Activated CD4-positive, alpha-beta T cell treated with anti-CD3 and anti-CD28 coated beads, Interleukin-2, Interleukin-6, amounts not matched to agents 100 ng/mL and 50 ng/mL, durations not matched to agents 16 hours and 8 hours (primary cell): ENCODE measurements around the gene OLA1.
"Not testable (repeated sequence)": the region's sequence is repeated elsewhere in the genome, so short reads cannot be mapped to it uniquely, and the experiment has no call there.

ENCODE experiments used
- DNase-seq: peaks from one replicate; pipeline ENCODE4 v3.0.0-alpha.2; 2020

OLA1 gene

DNA sequence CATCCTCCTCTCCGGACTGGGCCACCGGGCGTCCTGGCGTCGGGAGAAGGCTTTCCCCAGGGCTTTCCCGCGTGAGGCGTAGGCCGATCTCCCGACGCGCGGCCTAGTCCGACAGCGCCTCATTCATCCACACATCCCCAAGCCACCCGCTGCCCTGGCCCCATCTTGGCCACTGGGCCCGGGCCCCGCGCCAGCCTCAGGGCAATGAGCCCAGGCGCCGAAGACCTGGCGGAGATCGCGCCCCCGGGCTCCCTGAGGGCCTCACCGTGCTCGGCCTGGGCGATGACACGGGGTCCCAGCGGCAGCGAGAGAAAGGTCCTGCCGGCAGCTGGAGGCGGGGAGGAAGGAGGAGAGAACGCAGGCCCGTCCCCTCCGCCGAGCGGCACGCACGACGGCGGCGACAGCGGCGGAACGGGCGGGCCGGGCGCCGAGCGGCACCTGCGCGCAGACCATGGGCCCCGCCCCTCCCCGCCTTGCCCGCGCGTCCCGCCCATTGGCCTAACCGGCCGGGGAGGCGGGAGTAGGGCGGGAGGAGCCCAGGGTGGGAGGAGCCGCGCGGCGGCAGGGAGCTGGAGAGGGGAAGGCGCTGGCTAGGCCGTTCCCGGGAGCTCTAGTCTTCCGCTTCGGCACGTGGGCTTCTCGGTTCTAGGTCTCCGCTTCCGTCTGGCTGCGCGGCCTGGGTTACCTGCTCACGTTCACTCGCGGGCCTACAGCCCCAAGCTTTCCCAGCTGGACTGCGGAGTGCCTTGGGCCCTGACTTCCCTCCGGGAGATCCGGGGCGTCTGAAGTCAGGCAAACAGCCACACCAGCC lies at the start of gene OLA1:
Gene OLA1, minus strand, starts transcription at position 346 of the 811 bp plus-strand sequence. CDS start 1,717 bp downstream, outside the sequence.
- peak; percentile 97 for DNase-seq

- DNase-seq, result no peak
Observed at GRCh38 chr2:174292908-174293307, 44.6 kb upstream of the OLA1 start.

DNA sequence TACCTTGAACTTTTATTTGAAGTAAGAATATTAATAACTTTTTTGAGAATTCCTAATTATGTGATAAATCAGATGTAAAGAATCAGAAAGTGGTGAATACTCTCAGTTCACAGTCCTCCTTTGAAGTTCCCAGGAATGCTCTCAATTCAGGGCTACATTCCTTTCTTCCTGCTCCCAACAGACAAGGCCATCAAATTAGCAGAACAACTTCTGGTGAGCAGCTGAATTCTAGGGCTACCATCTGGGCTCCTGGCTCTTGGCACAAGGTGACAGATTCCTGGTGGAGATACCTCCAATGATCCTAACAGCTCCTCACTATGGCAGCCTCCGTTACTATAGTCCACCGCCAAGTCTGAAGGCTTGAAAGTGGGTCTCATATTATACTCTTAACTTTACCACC lies 37.8 kb upstream of the OLA1 start:
- DNase-seq, result no peak

DNA sequence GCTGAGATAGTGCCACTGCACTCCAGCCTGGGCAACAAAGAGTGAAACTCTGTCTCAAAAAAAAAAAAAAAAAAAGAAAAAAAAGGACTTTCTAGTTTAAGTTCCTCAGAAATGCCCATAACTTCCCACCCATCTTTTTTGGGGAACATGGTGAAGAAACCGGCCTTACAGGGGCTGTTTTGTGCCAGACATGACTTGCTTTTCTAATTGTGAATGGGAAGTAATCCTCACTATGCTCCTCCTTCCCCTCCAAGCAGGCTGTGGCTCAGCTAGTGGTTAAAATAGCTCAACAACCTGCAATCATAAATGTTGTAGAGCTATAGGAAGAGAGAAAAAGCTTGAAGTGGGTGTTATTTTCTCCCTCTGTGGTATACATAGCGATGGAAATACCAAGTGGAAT lies 34.1 kb upstream of the OLA1 start:
- DNase-seq, result no peak

DNA sequence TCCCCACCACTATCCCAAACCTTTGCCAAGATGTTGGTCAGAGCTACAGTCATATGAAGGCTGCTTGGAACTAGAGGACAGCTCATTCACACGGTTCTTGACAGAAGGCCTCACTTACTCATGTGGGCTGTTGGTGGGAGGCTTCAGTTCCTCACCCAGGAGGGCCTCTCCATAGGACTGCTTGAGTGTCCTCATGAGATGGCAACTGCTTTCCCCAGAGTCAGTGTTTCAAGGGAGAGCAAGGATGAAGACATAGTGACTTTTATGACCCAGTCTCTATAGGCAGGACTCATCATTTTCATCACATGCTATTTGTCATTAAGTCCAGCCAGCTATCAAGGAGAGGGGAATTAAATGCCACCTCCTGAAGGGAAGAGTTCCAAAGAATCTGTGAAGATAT lies 33.4 kb upstream of the OLA1 start:
- DNase-seq, result no peak

DNA sequence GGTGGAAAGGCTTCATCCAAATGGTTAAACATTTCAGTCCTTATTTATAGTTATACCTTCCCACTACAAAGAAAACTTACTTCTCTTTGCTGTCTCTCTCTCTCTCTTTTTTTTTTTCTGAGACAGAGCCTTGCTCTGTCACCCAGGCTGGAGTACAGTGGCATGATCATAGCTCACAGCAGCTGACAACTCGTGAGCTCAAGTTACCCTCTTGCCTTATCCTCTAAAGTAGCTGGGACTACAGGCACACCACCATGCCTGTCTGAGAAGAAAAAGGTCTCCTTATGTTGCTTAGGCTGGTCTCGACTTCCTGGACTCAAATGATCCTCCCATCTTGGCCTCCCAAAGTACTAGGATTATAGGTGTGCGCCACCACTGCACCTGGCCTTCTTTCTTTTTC lies 32.3 kb upstream of the OLA1 start:
- DNase-seq, result no peak

DNA sequence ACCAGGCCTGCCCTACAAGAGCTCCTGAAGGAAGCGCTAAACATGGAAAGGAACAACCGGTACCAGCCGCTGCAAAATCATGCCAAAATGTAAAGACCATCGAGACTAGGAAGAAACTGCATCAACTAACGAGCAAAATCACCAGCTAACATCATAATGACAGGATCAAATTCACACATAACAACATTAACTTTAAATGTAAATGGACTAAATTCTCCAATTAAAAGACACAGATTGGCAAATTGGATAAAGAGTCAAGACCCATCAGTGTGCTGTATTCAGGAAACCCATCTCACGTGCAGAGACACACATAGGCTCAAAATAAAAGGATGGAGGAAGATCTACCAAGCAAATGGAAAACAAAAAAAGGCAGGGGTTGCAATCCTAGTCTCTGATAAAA lies 21.9 kb upstream of the OLA1 start:
- not testable (repeated sequence) for DNase-seq

DNA sequence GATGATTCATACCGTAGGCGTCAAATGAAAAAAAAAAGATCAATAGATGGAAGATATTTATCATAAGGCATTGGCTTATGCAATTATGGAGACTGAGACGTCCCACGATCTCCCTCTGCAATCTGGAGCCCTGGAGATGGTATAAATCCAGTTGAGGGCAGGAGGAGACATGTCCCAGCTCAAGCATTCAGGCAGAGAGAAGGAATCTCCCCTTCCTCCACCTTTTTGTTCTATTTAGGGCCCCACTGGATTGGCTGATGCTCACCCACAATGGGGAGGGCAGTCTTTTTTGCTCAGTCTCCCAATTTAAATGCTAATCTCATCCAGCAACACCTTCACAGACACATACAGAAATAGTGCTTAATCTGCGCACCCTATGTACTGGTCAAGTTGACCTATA lies 18.0 kb upstream of the OLA1 start:
- DNase-seq, result no peak

GRCh38 chr2:174263997-174264396 lies 15.7 kb upstream of the OLA1 start:
- no peak for DNase-seq

- no peak for DNase-seq
Observed at GRCh38 chr2:174259981-174260380, 11.6 kb upstream of the OLA1 start.

DNA sequence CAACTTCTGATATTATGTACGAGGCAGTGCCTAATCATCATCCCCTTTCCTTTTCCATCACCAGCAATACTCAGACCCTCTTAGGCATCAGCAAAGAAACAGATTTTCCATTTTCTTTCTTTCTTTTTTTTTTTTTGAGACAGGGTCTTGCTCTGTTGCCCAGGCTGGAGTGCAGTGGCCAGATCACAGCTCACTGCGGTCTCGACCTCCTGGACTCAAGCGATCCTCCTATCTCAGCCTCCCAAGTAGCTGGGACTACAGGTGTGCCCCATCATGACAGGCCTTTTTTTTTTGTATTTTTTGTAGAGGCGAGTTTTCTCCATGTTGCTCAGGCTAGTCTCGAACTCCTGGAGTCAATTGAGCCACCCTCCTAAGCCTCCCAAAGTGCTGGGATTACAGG lies 5.9 kb upstream of the OLA1 start:
- DNase-seq, result no peak

- DNase-seq, result no peak
Observed at GRCh38 chr2:174248998-174249592, 763 bp upstream of the OLA1 start.

- peak; percentile 13 for DNase-seq
Observed at GRCh38 chr2:174247474-174248186, 702 bp downstream of the OLA1 start.

- no peak for DNase-seq
Observed at GRCh38 chr2:174246944-174247381, 1.4 kb downstream of the OLA1 start.

DNA sequence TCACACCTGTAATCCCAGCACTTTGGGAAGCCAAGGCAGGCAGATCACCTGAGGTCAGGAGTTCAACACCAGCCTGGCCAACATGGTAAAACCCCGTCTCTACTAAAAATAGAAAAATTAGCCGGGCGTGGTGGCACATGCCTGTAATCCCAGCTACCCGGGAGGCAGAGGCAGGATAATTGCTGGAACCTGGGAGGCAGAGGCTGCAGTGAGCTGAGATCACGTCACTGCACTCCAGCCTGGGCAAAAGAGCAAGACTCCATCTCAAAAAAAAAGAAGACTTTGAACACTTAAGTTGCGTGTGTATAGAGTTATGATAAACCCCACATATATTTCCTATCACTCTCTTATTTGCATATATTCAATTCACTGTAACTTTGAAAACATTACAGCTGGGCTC lies 2.7 kb downstream of the OLA1 start:
- not testable (repeated sequence) for DNase-seq

DNA sequence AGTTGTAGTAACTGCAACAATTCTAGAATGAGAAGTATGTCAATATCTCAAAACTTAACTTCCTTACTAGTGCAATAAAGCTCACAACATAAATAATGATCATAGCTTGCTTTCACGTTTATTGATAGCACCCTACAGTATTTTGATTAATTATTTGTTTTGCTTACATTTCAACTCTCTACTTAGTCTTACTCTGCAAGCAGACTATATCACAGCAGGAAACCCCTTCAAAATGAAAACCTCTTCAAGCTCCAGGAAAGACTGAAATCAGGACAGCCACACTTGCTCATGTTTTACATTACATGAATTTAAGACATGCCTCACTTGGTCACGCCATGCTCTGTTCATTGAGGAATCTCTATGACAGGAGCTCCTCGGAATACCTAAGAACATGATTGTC lies 3.3 kb downstream of the OLA1 start:
- DNase-seq, result no peak

DNA sequence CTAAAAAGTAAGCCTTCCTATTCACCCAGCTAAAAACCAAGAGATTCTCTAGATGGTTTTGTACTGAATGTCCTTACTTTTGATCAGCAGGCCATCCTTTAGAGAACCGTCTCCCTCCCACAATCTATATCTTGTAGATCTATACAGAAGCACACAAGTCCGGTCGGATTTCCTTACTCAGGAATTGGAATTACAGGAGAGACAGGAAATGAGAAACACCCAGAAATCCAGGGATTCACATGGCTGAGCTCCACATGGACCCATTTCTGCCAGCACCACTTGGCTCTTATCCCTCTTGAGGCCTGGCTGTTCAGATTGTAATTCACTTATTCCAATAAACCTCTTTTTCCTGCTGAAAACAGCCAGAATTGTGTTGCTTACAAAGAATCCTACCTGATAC lies 4.5 kb downstream of the OLA1 start:
- DNase-seq, result no peak

DNA sequence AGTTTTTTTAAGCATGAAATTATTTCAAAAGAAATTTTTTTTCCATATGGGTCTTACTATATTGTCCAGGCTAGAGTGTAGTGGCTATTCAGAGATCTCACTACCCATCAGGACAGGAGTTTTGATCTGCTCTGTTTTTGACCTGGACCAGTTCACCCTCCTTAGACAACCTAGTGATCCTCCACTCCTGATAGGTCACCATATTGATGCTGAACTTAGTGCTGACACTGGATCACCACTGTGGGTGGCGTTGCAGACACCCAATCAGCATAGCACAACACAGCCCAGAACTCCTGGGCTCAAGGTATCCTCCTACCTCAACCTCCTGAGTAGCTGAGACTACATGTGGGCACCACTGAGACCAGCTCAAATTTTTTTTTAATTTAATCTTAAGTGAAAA lies 8.2 kb downstream of the OLA1 start:
- DNase-seq, result no peak

GRCh38 chr2:174236429-174236828 lies 11.9 kb downstream of the OLA1 start:
- DNase-seq, result no peak

DNA sequence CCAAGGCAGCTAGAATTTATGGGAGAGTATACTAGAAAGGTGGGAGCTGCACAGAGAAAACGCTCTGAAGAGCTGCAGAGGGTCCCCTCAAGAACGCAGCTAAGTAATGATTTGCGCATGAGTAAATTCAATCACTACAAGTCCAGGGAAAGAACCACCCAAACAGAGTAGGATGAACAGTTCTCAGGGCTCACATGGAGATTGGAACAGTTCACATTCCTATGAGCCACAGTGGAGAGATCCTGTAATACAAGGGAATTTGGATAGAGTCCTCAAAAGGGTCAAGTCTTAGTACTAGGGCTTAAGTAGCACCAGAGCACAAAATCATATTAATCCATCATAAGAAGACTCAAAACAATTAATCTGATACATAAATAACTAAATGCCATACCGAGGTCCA lies 12.7 kb downstream of the OLA1 start:
- DNase-seq, result no peak

- DNase-seq, result no peak
Observed at GRCh38 chr2:174233771-174234275, 14.5 kb downstream of the OLA1 start.

DNA sequence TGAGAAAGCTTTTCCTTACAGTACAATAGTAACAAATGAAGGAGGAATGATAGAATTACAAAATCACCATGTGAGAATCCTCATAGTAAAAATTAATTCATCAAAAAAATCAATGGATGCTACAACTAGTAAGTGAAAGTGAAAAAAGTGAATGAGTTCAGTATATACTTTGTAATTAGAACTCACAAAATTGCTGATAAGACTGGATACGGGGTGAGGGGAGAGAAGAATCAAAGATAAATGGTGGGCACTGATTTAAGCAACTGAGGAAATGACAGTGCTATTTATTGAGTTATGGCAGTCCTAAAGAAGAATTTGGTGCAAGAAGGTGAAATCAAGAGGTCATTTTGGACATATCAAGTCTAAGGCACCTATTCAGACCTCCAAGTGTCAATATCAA lies 20.6 kb downstream of the OLA1 start:
- DNase-seq, result no peak

DNA sequence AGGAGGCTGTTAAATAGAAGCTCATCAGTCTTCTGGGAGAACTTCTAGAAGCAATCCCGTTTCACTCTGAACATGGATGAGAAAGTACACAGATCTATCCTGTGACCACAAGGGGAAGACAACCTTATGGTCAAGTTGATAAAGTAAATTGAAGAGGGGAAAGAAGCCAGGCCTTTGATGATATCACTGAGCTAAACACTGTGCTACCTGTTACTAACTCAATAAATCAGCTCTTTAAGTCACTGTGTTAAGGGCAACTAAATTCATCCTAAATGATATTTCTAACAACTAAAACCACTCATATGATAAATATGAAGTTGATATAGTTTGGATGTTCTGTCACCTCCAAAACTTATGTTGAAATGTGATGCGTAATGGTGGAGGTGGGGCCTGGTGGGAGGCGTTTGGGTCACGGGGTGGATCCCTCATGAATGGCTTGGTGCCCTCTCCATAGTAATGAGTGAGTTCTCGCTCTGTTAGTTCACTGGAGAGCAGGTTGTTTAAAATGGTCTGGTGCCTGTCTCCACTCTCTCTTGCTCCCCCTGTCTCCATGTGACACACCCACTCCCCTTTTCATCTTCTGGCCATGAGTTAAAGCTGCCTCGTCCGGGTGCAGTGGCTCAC lies 23.6 kb downstream of the OLA1 start:
- no peak for DNase-seq
